ENCODE measurements around the gene CAPN2. TPM values are rescaled to one million over a fixed set of nuclear protein-coding genes. Genes with fewer than 3 reads are reported as not detected.

The CAPN2 gene
- total RNA-seq, 4 donors from 2014 or later = 193 to 505 (median 387) TPM

DNA sequence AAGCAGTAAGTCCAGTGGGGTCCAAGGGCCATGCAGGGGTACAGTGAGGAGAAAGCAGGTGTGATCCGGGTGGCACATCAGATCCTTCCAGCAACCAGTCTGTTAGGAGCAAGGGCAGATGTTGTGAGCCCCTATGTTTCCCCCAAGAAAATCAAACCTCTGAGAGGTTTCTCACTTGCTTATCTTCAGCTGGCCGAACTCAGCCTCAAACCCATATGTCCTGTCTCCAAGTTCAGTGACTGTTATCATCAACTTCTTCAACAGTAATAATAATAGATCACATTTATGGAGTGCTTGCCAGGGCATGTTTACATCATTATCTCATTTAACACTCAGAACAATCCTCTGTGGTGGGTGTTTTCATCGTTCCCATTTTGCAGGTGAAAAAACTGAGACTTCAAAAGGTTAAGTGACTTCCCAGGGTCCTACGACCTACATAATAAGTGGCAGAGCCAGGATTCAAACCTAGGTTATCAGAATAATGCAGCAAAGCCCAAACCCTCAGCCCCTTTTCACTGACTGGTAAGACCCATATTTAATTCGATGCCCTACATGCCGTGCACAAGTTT is 3.3 kb downstream of the CAPN2 start:
- WGBS, 2 donors (ENCODE audit: low coverage in 1 of 2) = 60 to 63% methylated on average over 5 to 6 of the region's 6 CpGs
- Histone ChIP-seq H3K9me3 (no peaks in the 10 kb centered on the region), H3K27ac (peak overlapping the region; percentile 61 to 87 (median 83)), H3K27me3 (no peaks in the 10 kb centered on the region), H3K4me1 (peaks cover 41 to 85% (median 67%) of the 10 kb centered on the region in 4 donors), H3K4me3 (peak overlapping the region in 1 of 4 donors; percentile 12), H3K36me3 (peaks cover 0 to 10% (median 0%) of the 10 kb centered on the region in 4 donors)
- intact Hi-C loops (cut with DNase I; ENCODE audit: low total_unique reads) (no loop called here), in situ Hi-C loops (cut with MboI; ENCODE audit: low pct_ligation_motif_present in 1 of 4, low pct_unique_long_range_greater_than_20kb in 1 of 4, low sequenced_read_pairs in 3 of 4) (no loop called here)
- TF ChIP-seq POLR2AphosphoS5 (IDR thresholded peaks at IDR 0.05) (no peak), POLR2A (IDR thresholded peaks at IDR 0.05) (no peak), EP300 (IDR thresholded peaks at IDR 0.05; ENCODE audit: low read depth) (no peak)
- TF ChIP-seq, protein P1, sequence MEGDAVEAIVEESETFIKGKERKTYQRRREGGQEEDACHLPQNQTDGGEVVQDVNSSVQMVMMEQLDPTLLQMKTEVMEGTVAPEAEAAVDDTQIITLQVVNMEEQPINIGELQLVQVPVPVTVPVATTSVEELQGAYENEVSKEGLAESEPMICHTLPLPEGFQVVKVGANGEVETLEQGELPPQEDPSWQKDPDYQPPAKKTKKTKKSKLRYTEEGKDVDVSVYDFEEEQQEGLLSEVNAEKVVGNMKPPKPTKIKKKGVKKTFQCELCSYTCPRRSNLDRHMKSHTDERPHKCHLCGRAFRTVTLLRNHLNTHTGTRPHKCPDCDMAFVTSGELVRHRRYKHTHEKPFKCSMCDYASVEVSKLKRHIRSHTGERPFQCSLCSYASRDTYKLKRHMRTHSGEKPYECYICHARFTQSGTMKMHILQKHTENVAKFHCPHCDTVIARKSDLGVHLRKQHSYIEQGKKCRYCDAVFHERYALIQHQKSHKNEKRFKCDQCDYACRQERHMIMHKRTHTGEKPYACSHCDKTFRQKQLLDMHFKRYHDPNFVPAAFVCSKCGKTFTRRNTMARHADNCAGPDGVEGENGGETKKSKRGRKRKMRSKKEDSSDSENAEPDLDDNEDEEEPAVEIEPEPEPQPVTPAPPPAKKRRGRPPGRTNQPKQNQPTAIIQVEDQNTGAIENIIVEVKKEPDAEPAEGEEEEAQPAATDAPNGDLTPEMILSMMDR (IDR thresholded peaks at IDR 0.05) = no peak
- no peak for DNase-seq

DNA sequence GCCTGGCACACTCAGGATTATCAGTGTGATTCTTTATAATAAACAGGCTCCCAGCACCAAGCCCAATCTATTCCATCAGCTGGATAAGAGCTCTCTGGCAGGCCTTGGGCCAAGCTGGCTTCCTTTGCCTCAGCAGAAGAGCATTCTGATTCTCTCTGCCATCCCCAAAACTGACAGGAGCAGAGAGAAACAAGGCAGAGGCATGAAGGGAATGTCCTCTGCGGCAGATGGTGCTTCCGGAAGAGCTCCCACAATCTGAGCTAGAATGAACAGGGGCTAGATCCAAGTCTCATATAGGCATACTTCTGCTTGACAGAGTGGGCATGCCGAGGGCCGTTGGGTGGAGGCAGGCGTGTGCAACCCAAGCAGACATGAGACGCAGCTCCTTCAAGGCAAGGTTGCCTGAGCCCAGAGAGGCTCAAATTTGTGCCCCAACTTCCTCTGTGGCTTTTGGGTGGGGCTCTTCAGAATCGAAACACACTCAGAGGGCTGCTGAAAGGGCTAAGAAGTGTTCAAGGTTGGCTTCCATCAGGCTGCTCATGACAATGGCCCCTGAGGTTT is 4.0 kb downstream of the CAPN2 start:
- Histone ChIP-seq H3K4me1 (peaks cover 48 to 87% (median 73%) of the 10 kb centered on the region in 4 donors), H3K27ac (peak overlapping the region; percentile 61 to 87 (median 83))

DNA sequence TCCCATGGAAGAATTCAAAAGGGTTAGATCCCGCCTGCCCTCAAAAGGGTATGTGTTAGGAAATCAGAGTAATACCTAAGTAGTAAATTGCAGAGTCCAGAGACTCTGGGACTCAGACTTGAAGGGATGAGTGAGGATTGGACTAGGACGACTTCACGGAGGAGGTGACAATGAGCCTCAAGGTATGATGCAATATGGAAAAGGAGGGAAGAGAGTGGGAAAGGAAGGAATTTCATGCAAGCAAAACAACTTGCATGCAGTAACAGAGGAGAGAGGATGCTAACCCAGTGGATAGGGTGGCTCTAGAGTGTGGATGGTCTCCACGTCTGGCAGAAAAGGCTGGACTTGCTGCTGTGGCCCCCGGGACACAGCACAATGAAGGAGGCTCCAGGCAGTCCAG is 4.8 kb downstream of the CAPN2 start:
- WGBS, 2 donors (ENCODE audit: low coverage in 1 of 2) = 85 to 95% methylated on average over 3 to 5 of the region's 5 CpGs
- Histone ChIP-seq H3K27ac (peak overlapping the region; percentile 61 to 87 (median 83)), H3K4me3 (no peak overlapping the region), H3K27me3 (no peaks in the 10 kb centered on the region), H3K9me3 (no peaks in the 10 kb centered on the region), H3K36me3 (peaks cover 0 to 10% (median 0%) of the 10 kb centered on the region in 4 donors), H3K4me1 (peaks cover 55 to 87% (median 76%) of the 10 kb centered on the region in 4 donors)
- in situ Hi-C loops (cut with MboI; ENCODE audit: low pct_ligation_motif_present in 1 of 4, low pct_unique_long_range_greater_than_20kb in 1 of 4, low sequenced_read_pairs in 3 of 4) = no loop called here
- intact Hi-C loops (cut with DNase I; ENCODE audit: low total_unique reads) = no loop called here
- TF ChIP-seq EP300 (IDR thresholded peaks at IDR 0.05; ENCODE audit: low read depth) = no peak
- TF ChIP-seq POLR2AphosphoS5 (IDR thresholded peaks at IDR 0.05) = no peak
- TF ChIP-seq, protein P1 (IDR thresholded peaks at IDR 0.05) = no peak
- no peak for TF ChIP-seq POLR2A (IDR thresholded peaks at IDR 0.05)
- DNase-seq = no peak

More for the DNA sequence above, 4.0 kb downstream of the CAPN2 start:
- in situ Hi-C loops (cut with MboI; ENCODE audit: low pct_ligation_motif_present in 1 of 4, low pct_unique_long_range_greater_than_20kb in 1 of 4, low sequenced_read_pairs in 3 of 4) = no loop called here
- peak; percentile 43 for DNase-seq
- 51 to 64% methylated on average over 5 to 7 of the region's 7 CpGs for WGBS, 2 donors (ENCODE audit: low coverage in 1 of 2)
- no peaks in the 10 kb centered on the region for H3K27me3 ChIP-seq
- no peaks in the 10 kb centered on the region for H3K9me3 ChIP-seq
- intact Hi-C loops (cut with DNase I; ENCODE audit: low total_unique reads) = no loop called here
- H3K4me3 ChIP-seq = peak overlapping the region in 1 of 4 donors; percentile 0
- no peak for TF ChIP-seq POLR2A (IDR thresholded peaks at IDR 0.05)
- no peak for TF ChIP-seq EP300 (IDR thresholded peaks at IDR 0.05; ENCODE audit: low read depth)
- TF ChIP-seq, protein P1 (IDR thresholded peaks at IDR 0.05) = no peak
- TF ChIP-seq POLR2AphosphoS5 (IDR thresholded peaks at IDR 0.05) = no peak
- H3K36me3 ChIP-seq = peaks cover 0 to 10% (median 0%) of the 10 kb centered on the region in 4 donors

DNA sequence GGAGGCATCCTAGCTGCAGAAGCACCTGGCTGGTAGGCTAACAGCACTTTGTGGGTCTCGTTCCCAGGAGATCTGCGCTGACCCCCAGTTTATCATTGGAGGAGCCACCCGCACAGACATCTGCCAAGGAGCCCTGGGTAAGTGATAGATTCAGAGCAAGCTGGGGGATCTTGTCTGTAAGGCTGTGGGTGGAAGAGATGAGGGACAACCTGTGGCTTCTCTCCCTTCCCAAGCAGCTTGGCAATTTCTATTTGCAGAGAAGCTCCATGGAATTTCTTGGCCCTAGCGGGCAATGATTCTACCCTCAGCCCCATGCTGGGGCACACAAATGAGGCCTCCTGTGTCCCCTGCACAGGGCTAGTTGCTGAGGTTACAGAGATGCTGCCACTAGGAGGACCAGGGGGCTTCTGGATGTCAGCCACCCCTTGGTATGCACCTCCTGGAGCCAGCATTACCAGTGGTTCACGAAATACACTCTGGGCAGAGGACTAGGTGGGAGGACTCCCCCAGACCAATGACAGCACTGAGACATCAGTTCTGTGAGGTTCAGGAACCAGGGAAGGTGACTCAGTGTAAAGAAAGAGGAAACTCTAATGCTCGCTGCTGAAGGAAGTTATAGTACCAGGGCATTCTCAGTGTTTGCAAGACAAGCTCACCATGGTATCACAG is 5.5 kb downstream of the CAPN2 start:
- no peaks in the 10 kb centered on the region for H3K9me3 ChIP-seq
- in situ Hi-C loops (cut with MboI; ENCODE audit: low pct_ligation_motif_present in 1 of 4, low pct_unique_long_range_greater_than_20kb in 1 of 4, low sequenced_read_pairs in 3 of 4) (no loop called here), intact Hi-C loops (cut with DNase I; ENCODE audit: low total_unique reads) (no loop called here)
- no peak for TF ChIP-seq POLR2A (IDR thresholded peaks at IDR 0.05)
- no peak for TF ChIP-seq EP300 (IDR thresholded peaks at IDR 0.05; ENCODE audit: low read depth)
- no peak for TF ChIP-seq POLR2AphosphoS5 (IDR thresholded peaks at IDR 0.05)
- H3K4me1 ChIP-seq = peaks cover 55 to 92% (median 77%) of the 10 kb centered on the region in 4 donors
- DNase-seq = no peak
- H3K36me3 ChIP-seq = peaks cover 0 to 10% (median 0%) of the 10 kb centered on the region in 4 donors
- peak overlapping the region; percentile 81 to 87 (median 84) for H3K27ac ChIP-seq
- no peak overlapping the region for H3K4me3 ChIP-seq
- WGBS, 2 donors (ENCODE audit: low coverage in 1 of 2) = 75 to 86% methylated on average over 1 to 6 of the region's 6 CpGs
- H3K27me3 ChIP-seq = no peaks in the 10 kb centered on the region
